Activated CD8-positive, alpha-beta memory T cell treated with anti-CD3 and anti-CD28 coated beads, Interleukin-2, amount 50 U/mL, for 4 hours (primary cell): ENCODE results near the gene GTF3C1.
"Not testable (repeated sequence)": the region's sequence is repeated elsewhere in the genome, so short reads cannot be mapped to it uniquely, and the experiment has no call there.

ENCODE experiments used
- DNase-seq: peaks from one replicate; pipeline ENCODE4 v3.0.0-alpha.2; 2020

GTF3C1 gene

GRCh38 chr16:27437946-27438345 is 111.8 kb downstream of the GTF3C1 start:
- no peak for DNase-seq

GRCh38 chr16:27436921-27437650 is 112.6 kb downstream of the GTF3C1 start:
- peak; percentile 15 for DNase-seq

GRCh38 chr16:27436065-27436464 is 113.6 kb downstream of the GTF3C1 start:
- peak; percentile 11 for DNase-seq

GRCh38 chr16:27435146-27435545 is 114.6 kb downstream of the GTF3C1 start:
- DNase-seq, result peak; percentile 11

GRCh38 chr16:27434141-27435051 is 115.3 kb downstream of the GTF3C1 start:
- DNase-seq, result peak; percentile 15

GRCh38 chr16:27433636-27434035 is 116.1 kb downstream of the GTF3C1 start:
- no peak for DNase-seq

GRCh38 chr16:27433191-27433590 is 116.5 kb downstream of the GTF3C1 start:
- DNase-seq, result not testable (repeated sequence)

- DNase-seq, result no peak
Measured at GRCh38 chr16:27432558-27432957, 117.2 kb downstream of the GTF3C1 start.

- no peak for DNase-seq
Measured at GRCh38 chr16:27431773-27432532, 117.8 kb downstream of the GTF3C1 start.

GRCh38 chr16:27430923-27431484 is 118.7 kb downstream of the GTF3C1 start:
- no peak for DNase-seq

GRCh38 chr16:27430512-27430911 is 119.2 kb downstream of the GTF3C1 start:
- no peak for DNase-seq

GRCh38 chr16:27429981-27430441 is 119.7 kb downstream of the GTF3C1 start:
- no peak for DNase-seq

- no peak for DNase-seq
Measured at GRCh38 chr16:27429330-27429871, 120.3 kb downstream of the GTF3C1 start.

- no peak for DNase-seq
Measured at GRCh38 chr16:27428026-27428785, 121.5 kb downstream of the GTF3C1 start.

- DNase-seq, result no peak
Measured at GRCh38 chr16:27427538-27427937, 122.2 kb downstream of the GTF3C1 start.

- DNase-seq, result peak; percentile 80
Measured at GRCh38 chr16:27426423-27427408, 123.0 kb downstream of the GTF3C1 start.

- no peak for DNase-seq
Measured at GRCh38 chr16:27425961-27426360, 123.8 kb downstream of the GTF3C1 start.

GRCh38 chr16:27424772-27425498 is 124.8 kb downstream of the GTF3C1 start:
- DNase-seq, result no peak

- no peak for DNase-seq
Measured at GRCh38 chr16:27421961-27422740, 127.6 kb downstream of the GTF3C1 start.
